ENCODE data around the gene ATXN2L.

GRCh38 chr16:28884045-28884444, 61.2 kb downstream of the ATXN2L start:
- TF ChIP-seq, protein P1, sequence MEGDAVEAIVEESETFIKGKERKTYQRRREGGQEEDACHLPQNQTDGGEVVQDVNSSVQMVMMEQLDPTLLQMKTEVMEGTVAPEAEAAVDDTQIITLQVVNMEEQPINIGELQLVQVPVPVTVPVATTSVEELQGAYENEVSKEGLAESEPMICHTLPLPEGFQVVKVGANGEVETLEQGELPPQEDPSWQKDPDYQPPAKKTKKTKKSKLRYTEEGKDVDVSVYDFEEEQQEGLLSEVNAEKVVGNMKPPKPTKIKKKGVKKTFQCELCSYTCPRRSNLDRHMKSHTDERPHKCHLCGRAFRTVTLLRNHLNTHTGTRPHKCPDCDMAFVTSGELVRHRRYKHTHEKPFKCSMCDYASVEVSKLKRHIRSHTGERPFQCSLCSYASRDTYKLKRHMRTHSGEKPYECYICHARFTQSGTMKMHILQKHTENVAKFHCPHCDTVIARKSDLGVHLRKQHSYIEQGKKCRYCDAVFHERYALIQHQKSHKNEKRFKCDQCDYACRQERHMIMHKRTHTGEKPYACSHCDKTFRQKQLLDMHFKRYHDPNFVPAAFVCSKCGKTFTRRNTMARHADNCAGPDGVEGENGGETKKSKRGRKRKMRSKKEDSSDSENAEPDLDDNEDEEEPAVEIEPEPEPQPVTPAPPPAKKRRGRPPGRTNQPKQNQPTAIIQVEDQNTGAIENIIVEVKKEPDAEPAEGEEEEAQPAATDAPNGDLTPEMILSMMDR (IDR thresholded peaks at IDR 0.05): no peak
- TF ChIP-seq EZH2 (IDR thresholded peaks at IDR 0.05): no peak
- TF ChIP-seq EZH2phosphoT487 (IDR thresholded peaks at IDR 0.05): no peak

Data from neural progenitor cell (in vitro differentiated cells).